C4-2B (cell line): ENCODE measurements around the gene PCDH9.

ENCODE experiments used
- CTCF ChIP-seq: fragments of 450-650 bp; conservative IDR thresholded peaks from 2 replicates; pipeline ENCODE4 v1.5.1; 2017; ENCODE audit warnings: mild to moderate bottlenecking
- ZFX ChIP-seq: fragments of 450-650 bp; IDR thresholded peaks from 2 replicates; pipeline ENCODE4 v1.6.1; 2017

- TF ChIP-seq CTCF, result no peak
- no peak for TF ChIP-seq ZFX
Observed at GRCh38 chr13:67229481-67230403, at the start of gene PCDH9.
